Cerebellar cortex (tissue), 1 donor: Measurements from ENCODE around the gene ODAD3.
A peak's percentile ranks its signal among the peaks of the same experiment; 100 is the strongest.
"Not testable (repeated sequence)": the region's sequence is repeated elsewhere in the genome, so short reads cannot be mapped to it uniquely, and the experiment has no call there.

Source experiments
- DNase-seq: peaks from one replicate; pipeline ENCODE4 v3.0.0-alpha.2; 2015; ENCODE audit warnings: low spot score

ODAD3 gene

GRCh38 chr19:11460207-11460606 is 25.3 kb upstream of the ODAD3 start:
- no peak for DNase-seq

GRCh38 chr19:11458912-11459311 is 24.0 kb upstream of the ODAD3 start:
- DNase-seq, result not testable (repeated sequence)

GRCh38 chr19:11458236-11458900 is 23.4 kb upstream of the ODAD3 start:
- DNase-seq, result no peak

DNA sequence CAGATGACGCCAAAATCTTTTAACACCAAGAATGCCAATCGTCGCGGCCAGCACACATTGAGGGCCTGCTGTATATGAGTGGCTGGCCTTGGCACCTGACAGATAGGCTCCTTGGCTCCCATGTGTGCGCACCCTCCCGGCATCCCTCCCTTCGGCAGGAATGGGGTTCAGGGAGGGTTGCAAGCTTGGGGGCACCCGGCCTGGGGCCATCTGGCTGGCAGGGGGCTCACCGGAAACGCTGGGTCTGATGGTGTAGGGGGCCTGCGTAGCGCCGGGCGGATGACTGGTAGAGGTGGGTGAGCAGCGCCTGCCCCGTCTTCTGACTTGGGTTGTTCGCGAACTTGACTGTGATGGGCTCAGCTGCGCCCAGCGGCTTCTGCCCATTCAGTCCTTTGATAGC is 22.9 kb upstream of the ODAD3 start:
- no peak for DNase-seq

- DNase-seq, result no peak
Measured at GRCh38 chr19:11457115-11457514, 22.2 kb upstream of the ODAD3 start.

DNA sequence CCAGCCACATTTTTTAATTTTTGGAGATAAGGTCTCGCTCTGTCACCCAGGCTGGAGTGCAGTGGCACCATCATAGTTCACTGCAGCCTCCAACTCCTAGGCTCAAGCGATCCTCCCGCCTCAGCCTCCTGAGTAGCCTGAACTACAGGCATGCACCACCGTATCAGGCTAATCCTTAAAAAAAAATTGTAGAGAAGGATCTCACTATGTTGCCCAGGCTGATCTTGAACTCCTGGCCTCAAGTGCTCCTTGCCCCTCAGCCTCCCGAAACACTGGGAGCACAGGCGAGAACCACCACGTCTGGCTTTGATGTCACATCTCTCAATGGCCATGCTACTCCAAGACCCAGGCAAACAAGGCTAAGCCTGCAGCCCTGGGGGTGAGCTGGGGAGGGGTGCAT is 21.7 kb upstream of the ODAD3 start:
- no peak for DNase-seq

- not testable (repeated sequence) for DNase-seq
Measured at GRCh38 chr19:11455233-11455554, 20.3 kb upstream of the ODAD3 start.

GRCh38 chr19:11453468-11454341 is 18.8 kb upstream of the ODAD3 start:
- no peak for DNase-seq

- no peak for DNase-seq
Measured at GRCh38 chr19:11452620-11453310, 17.8 kb upstream of the ODAD3 start.

- DNase-seq, result no peak
Measured at GRCh38 chr19:11451871-11452619, 17.1 kb upstream of the ODAD3 start.

DNA sequence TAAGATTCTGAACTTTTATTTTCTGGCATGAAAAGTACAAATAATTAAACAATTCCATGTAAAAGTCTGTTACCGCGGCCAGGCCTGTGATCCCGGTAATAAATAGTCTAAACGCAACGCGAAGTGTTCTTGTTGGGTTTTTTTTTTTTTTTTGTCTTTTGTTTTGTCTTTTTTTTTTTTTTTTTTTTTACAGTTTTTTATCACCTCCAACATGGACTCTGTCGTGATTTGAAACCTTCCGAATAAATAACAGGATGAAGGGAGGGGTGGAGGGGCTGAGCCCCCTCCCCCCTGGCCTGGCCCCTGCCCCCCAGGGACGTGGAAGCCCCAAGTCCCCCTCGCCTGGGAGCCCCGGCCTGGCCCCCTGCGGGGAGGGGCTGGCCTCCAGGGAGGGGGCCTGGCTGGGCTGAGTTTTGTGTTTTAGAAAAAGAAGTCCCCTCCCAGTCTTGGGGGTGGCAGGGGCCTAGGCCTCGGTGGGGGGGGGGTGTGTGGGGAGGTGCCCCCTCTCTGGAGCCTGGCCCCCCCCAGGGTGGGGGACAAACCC is 16.5 kb upstream of the ODAD3 start:
- no peak for DNase-seq

GRCh38 chr19:11450570-11451326 is 15.8 kb upstream of the ODAD3 start:
- DNase-seq, result no peak

DNA sequence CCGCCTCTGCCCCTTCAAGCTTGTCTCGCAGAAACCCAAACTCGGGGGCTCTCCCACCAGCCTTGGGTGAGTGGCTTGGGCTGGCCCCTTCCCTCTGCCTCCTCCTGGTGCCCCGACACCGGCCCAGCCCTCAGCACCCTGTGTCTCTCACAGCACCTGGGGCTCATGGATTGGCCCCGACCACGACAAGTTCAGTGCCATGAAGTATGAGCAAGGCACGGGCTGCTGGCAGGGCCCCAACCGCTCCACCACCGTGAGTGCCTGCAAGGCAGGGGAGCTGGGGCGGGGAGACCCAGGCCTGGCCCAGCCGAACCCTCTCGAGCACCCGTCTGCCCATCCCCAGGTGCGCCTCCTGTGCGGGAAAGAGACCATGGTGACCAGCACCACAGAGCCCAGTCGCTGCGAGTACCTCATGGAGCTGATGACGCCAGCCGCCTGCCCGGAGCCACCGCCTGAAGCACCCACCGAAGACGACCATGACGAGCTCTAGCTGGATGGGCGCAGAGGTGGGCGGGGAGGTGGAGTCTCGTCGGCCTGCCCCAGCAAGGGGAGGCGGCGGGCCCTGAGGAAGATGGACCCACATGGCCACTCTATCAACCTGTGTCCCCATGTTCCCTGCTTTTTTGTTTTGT is 14.1 kb upstream of the ODAD3 start:
- DNase-seq, result no peak

GRCh38 chr19:11448410-11448809 is 13.5 kb upstream of the ODAD3 start:
- DNase-seq, result no peak

- DNase-seq, result no peak
Measured at GRCh38 chr19:11447347-11448262, 12.7 kb upstream of the ODAD3 start.

- DNase-seq, result peak; percentile 65
Measured at GRCh38 chr19:11446652-11447301, 11.9 kb upstream of the ODAD3 start.

DNA sequence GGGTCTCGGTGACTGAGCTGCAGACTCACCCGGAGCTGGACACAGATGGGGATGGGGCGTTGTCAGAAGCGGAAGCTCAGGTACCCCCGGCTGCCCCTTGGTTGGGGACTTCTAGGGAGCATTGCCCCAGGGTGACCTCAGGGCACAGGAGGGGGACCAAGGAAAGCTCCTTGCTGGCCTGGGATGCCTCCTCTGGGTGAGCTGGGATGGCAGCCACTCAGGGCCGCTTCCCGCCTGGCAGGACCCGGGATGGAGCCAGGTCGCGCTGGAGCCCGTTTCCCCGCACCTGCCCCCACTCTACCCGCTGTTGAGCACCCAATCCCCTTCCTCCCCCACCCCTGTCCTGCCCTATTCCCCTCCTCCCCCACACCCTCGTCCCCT is 11.3 kb upstream of the ODAD3 start:
- DNase-seq, result no peak

DNA sequence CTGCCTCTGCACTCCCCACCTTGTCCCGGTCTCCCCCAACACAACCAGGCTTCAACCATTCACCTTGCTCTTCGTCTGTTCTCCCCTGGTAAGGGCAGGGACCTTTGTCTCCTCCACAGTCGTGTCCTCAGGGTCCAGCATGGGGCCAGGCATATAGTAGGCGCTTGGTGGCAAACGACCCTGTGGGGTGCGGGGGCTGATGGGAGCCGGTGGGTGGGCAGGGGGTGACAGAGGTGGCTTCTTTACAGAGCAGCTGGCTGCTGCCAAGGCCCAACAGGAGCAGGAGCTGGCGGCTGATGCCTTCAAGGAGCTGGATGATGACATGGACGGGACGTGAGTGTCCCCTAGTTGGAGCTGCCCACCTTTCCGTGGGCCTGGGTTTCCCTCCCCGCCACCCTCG is 10.2 kb upstream of the ODAD3 start:
- DNase-seq, result no peak

GRCh38 chr19:11444059-11444458 is 9.1 kb upstream of the ODAD3 start:
- DNase-seq, result peak; percentile 49
